Right cardiac atrium (tissue), 5 donors: ENCODE data around the gene SBK3. TPM values are rescaled to one million over a fixed set of nuclear protein-coding genes. Genes with fewer than 3 reads are reported as not detected.

ENCODE experiments used
- ATAC-seq, 2 donors: fragments of 200-7000 bp; cut with Tn5 transposase; one replicate each; pipeline versions ENCODE4 v1.8.0 to v1.9.1; 2020; ENCODE audit warnings: moderate library complexity in 2 of 2, mild to moderate bottlenecking in 1 of 2
- DNase-seq, 3 donors: peaks; one replicate each; pipeline ENCODE4 v3.0.0-alpha.2; 2020
- H3K27ac ChIP-seq: one replicate; pipeline ENCODE4 v1.5.1; 2013; ENCODE audit warnings: mild to moderate bottlenecking, low read length, control low read depth, moderate library complexity
- H3K27me3 ChIP-seq: one replicate; pipeline ENCODE4 v1.6.1; 2013; ENCODE audit not compliant: control insufficient read depth, insufficient read depth
- H3K4me1 ChIP-seq: one replicate; pipeline ENCODE4 v1.6.1; 2013; ENCODE audit warnings: low read length; ENCODE audit not compliant: control insufficient read depth, insufficient read depth
- H3K4me3 ChIP-seq: one replicate; pipeline ENCODE4 v1.5.1; 2013; ENCODE audit warnings: low read length, control low read depth
- H3K9me3 ChIP-seq: one replicate; pipeline ENCODE4 v1.6.1; 2013; ENCODE audit warnings: low read length; ENCODE audit not compliant: control insufficient read depth
- WGBS: extraction: QIAGEN DNeasy Blood & Tissue Kit; methylation state at CpG from one replicate; pipeline ENCODE4 v1.1.7; 2013; 5-methylcytosine and 5-hydroxymethylcytosine counted together
- intact Hi-C, 4 donors: fragments of 100-400 bp; cut with DNase I; formaldehyde crosslinking; loops; one replicate each; pipeline versions ENCODE4 v1.11.0 to v1.14.0; 2022 to 2023
- polyA plus RNA-seq: library from polyadenylated mRNA; stranded (reverse); fragments of 200-250 nt; gene quantifications from one replicate; pipeline ENCODE4 v1.2.3, GENCODE V29; 2013
- total RNA-seq, 4 donors: library from RNA; stranded (reverse); fragmentation: NEBNext Ultra II Directional; extraction: Animal tissue kit (Norgen Biotek cat#: 25700); gene quantifications; one replicate each; pipeline ENCODE4 v1.2.1, GENCODE V29; 2021
- donor health status: healthy with polysubstance abuse.
- donor health status: DM: no; HTN: yes; CAD: no.
- donor health status: DM: no; HTN: no; CAD: no.
- donor health status: DM: no; HTN: yes; CAD: no; lungs with severe emphysema.
- donor health status: DM: yes; HTN: yes; CAD: no.

Gene SBK3
- total and polyA plus RNA-seq, 5 donors: 80.3 to 211 (median 103) TPM

DNA sequence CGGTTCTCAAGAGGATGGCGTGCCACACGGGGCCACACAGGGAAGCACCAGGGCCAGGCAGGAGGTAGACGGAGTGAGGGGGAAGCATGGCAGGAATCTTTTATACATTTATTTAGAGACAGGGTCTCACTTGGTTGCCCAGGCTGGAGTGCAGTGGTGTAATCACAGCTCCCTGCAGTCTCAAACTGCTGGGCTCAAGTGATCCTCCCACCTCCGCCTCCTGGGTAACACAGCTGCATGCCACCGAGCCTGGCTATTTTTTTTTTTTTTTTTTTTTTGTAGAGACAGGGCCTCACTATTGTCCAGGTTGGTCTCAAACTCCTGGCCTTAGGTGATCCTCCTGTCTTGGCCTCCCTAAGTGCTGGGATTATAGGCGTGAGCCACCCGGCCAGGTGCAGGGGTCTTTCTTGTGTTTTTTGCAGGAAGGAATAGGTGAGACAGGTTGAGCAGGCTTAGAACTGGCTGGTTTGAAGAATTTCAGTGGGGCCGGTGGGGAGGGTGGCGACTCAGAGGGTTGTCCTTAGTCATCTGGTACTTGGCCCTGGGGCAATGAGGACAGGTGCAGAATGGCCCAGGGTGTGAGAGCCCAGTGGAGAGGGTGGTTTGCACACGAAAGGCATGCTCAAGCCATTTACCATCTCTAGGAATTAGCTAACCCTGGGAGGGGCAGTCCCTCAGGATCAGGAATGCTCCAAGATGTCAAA lies 49.5 kb downstream of the SBK3 start:
- intact Hi-C loops: no loop called here
- no peaks in the 10 kb centered on the region for H3K27me3 ChIP-seq
- no peak overlapping the region for H3K4me3 ChIP-seq
- H3K9me3 ChIP-seq: no peaks in the 10 kb centered on the region
- no peak overlapping the region for H3K27ac ChIP-seq
- no peaks in the 10 kb centered on the region for H3K4me1 ChIP-seq
- ATAC-seq: no peak
- 76% methylated on average over 11 of the region's 11 CpGs for WGBS
- DNase-seq: peak in 1 of 3 donors; percentile 33

- peak; percentile 66 to 84 for ATAC-seq
- 24% methylated on average over 22 of the region's 22 CpGs for WGBS
- no peaks in the 10 kb centered on the region for H3K4me1 ChIP-seq
- peak; percentile 82 to 88 (median 88) for DNase-seq
- peak overlapping the region; percentile 46 for H3K27ac ChIP-seq
- no peaks in the 10 kb centered on the region for H3K9me3 ChIP-seq
- no peaks in the 10 kb centered on the region for H3K27me3 ChIP-seq
- intact Hi-C loops: no loop called here
- peak overlapping the region; percentile 8 for H3K4me3 ChIP-seq
Measured at GRCh38 chr19:55494172-55494761, 51.1 kb downstream of the SBK3 start.

GRCh38 chr19:55493645-55494171 lies 51.6 kb downstream of the SBK3 start:
- no peaks in the 10 kb centered on the region for H3K4me1 ChIP-seq
- H3K27me3 ChIP-seq: no peaks in the 10 kb centered on the region
- peak overlapping the region; percentile 58 for H3K27ac ChIP-seq
- 26% methylated on average over 37 of the region's 38 CpGs for WGBS
- intact Hi-C loops: no loop called here
- no peaks in the 10 kb centered on the region for H3K9me3 ChIP-seq
- ATAC-seq: peak in 1 of 2 donors; percentile 10
- peak overlapping the region; percentile 8 for H3K4me3 ChIP-seq
- peak; percentile 49 to 69 (median 60) for DNase-seq

- ATAC-seq (peak; percentile 9 to 10), DNase-seq (peak in 2 of 3 donors; percentile 72 to 76)
- intact Hi-C loops: no loop called here
- Histone ChIP-seq H3K9me3 (no peaks in the 10 kb centered on the region), H3K4me3 (peak overlapping the region; percentile 8), H3K27ac (peak overlapping the region; percentile 58), H3K27me3 (no peaks in the 10 kb centered on the region), H3K4me1 (no peaks in the 10 kb centered on the region)
- 24% methylated on average over 18 of the region's 18 CpGs for WGBS
Measured at GRCh38 chr19:55493052-55493644, 52.2 kb downstream of the SBK3 start.

DNA sequence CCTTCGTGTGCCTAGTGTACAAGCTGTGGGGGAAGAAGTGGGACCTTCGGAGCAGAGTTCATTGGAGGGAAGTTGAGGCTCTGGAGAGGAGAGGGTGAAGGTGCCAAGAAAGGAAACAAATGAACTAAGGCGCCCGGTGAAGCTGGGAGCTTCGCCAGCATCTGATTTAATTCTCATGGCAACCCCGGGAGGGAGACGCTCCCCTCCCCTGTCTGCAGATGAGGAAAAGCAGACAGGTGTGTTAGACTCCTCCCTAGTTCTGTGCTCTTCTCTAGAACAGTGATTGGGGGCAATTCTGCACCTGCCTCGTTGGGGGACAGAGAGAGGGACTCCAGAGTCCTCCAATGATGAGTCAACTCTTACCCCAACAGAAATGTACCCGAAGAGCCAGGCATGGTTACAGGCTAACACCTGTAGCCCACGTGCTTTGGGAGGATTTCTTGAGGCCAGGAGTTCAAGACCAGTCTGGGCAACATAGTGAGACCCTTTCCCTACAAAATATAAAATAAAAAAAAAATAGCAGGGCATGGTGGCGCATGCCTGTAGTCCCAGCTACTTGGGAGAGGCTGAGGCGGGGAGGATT lies 52.9 kb downstream of the SBK3 start:
- H3K27me3 ChIP-seq: no peaks in the 10 kb centered on the region
- ATAC-seq: no peak
- WGBS: 50% methylated on average over 12 of the region's 12 CpGs
- H3K4me3 ChIP-seq: no peak overlapping the region
- H3K27ac ChIP-seq: no peak overlapping the region
- H3K9me3 ChIP-seq: no peaks in the 10 kb centered on the region
- intact Hi-C loops: no loop called here
- H3K4me1 ChIP-seq: no peaks in the 10 kb centered on the region
- peak in 1 of 3 donors; percentile 26 for DNase-seq

DNA sequence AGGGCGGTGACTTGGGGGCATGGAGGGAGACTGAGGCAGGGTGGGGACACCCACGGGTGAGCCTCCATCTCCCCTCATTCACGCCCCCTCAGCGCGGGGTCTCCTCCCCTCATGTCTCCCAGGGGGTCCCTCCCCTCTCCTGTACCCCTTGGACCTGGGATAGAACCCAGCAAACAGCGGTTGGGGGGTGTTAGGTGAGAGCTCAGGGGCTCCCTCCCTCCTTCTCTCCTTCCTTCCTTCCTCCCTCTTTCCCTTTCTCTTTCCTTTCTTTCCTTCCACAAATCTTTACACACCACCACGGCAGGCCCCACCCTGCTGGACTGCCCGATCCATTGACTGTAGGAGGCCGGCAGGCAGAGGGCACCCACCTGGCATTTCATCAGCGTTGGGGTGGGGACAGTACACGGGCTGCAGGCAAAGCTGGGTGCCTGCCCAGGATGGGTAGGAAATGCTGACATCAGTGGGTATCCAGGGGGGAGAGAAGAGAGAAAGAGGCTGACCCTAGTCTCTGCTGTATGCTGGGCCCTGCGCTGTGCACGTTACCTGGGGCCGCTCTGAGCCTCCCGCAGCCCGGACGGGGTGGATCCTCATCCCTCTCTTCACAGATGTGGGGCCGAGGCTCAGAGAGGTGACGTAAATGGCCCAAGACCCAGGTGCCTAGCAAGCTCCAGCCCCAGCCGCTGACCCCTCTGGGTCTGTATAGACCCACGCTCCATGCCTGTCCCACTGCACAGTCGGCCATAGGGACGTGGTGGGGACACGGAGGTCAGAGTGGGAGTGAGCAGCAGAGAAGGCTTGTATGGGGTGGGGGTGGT lies 53.6 kb downstream of the SBK3 start:
- intact Hi-C loops: no loop called here
- peaks cover 2% of the 10 kb centered on the region for H3K4me1 ChIP-seq
- H3K27ac ChIP-seq: no peak overlapping the region
- no peak overlapping the region for H3K4me3 ChIP-seq
- no peaks in the 10 kb centered on the region for H3K27me3 ChIP-seq
- DNase-seq: peak in 1 of 3 donors; percentile 55
- no peaks in the 10 kb centered on the region for H3K9me3 ChIP-seq
- 70% methylated on average over 24 of the region's 24 CpGs for WGBS
- no peak for ATAC-seq

Other genes with a start within 250 kb of the SBK3 start
- 1 to 10 TPM; 2.0 to 2.4 (median 2.2) TPM for gene TMEM150B, start 220.2 kb downstream of the SBK3 start, total RNA-seq
- 0.68 TPM for gene TMEM150B, start 220.2 kb downstream of the SBK3 start, polyA plus RNA-seq
- 1 to 10 TPM; 6.7 to 9.8 (median 8.4) TPM for gene KMT5C, start 205.7 kb downstream of the SBK3 start, total RNA-seq
- 6.3 TPM for gene KMT5C, start 205.7 kb downstream of the SBK3 start, polyA plus RNA-seq
- not detected for gene COX6B2, start 190.8 kb downstream of the SBK3 start, total RNA-seq
- not detected for gene COX6B2, start 190.8 kb downstream of the SBK3 start, polyA plus RNA-seq
- gene GARIN5B, start 182.3 kb downstream of the SBK3 start, total RNA-seq: not detected
- gene GARIN5B, start 182.3 kb downstream of the SBK3 start, polyA plus RNA-seq: not detected
- not detected for gene IL11, start 175.1 kb downstream of the SBK3 start, total RNA-seq
- not detected for gene IL11, start 175.1 kb downstream of the SBK3 start, polyA plus RNA-seq
- gene TMEM190, start 168.7 kb downstream of the SBK3 start, total RNA-seq: not detected
- not detected for gene TMEM190, start 168.7 kb downstream of the SBK3 start, polyA plus RNA-seq
- 1 to 10 TPM in 1 of 4 donors, under 1 TPM in 3; 0.47 to 1.2 (median 0.56) TPM for gene TMEM238, start 161.3 kb downstream of the SBK3 start, total RNA-seq
- gene TMEM238, start 161.3 kb downstream of the SBK3 start, polyA plus RNA-seq: 0.14 TPM
- gene RPL28, start 159.6 kb downstream of the SBK3 start, total RNA-seq: 1,000 to 10,000 TPM in 1 of 4 donors, 100 to 1,000 TPM in 3; 656 to 1,015 (median 735) TPM
- 806 TPM for gene RPL28, start 159.6 kb downstream of the SBK3 start, polyA plus RNA-seq
- gene UBE2S, start 137.8 kb downstream of the SBK3 start, total RNA-seq: 10 to 100 TPM; 21.0 to 32.7 (median 27.8) TPM
- gene UBE2S, start 137.8 kb downstream of the SBK3 start, polyA plus RNA-seq: 12.2 TPM
- not detected for gene SHISA7, start 102.2 kb downstream of the SBK3 start, total RNA-seq
- 0.05 TPM for gene SHISA7, start 102.2 kb downstream of the SBK3 start, polyA plus RNA-seq
- 10 to 100 TPM; 49.6 to 73.9 (median 62.0) TPM for gene ISOC2, start 83.9 kb downstream of the SBK3 start, total RNA-seq
- gene ISOC2, start 83.9 kb downstream of the SBK3 start, polyA plus RNA-seq: 111 TPM
- not detected for gene C19orf85, start 80.8 kb downstream of the SBK3 start, total RNA-seq
- gene C19orf85, start 80.8 kb downstream of the SBK3 start, polyA plus RNA-seq: not detected
- gene ZNF628, start 68.9 kb downstream of the SBK3 start, total RNA-seq: 1 to 10 TPM; 5.6 to 8.1 (median 6.7) TPM
- gene ZNF628, start 68.9 kb downstream of the SBK3 start, polyA plus RNA-seq: 7.7 TPM
- gene NAT14, start 60.4 kb downstream of the SBK3 start, total RNA-seq: 10 to 100 TPM; 13.6 to 20.8 (median 15.0) TPM
- gene NAT14, start 60.4 kb downstream of the SBK3 start, polyA plus RNA-seq: 15.8 TPM
- gene SSC5D, start 57.1 kb downstream of the SBK3 start, total RNA-seq: 10 to 100 TPM in 1 of 4 donors, 1 to 10 TPM in 3; 6.8 to 10.2 (median 8.1) TPM
- gene SSC5D, start 57.1 kb downstream of the SBK3 start, polyA plus RNA-seq: 4.4 TPM
- 100 to 1,000 TPM; 205 to 239 (median 209) TPM for gene SBK2, start 8.4 kb downstream of the SBK3 start, total RNA-seq
- gene SBK2, start 8.4 kb downstream of the SBK3 start, polyA plus RNA-seq: 228 TPM
- 10 to 100 TPM; 12.4 to 15.5 (median 14.2) TPM for gene ZNF579, start 35.3 kb upstream of the SBK3 start, total RNA-seq
- 10.2 TPM for gene ZNF579, start 35.3 kb upstream of the SBK3 start, polyA plus RNA-seq
- 10 to 100 TPM; 17.5 to 20.0 (median 18.4) TPM for gene FIZ1, start 54.0 kb upstream of the SBK3 start, total RNA-seq
- gene FIZ1, start 54.0 kb upstream of the SBK3 start, polyA plus RNA-seq: 16.3 TPM
- gene ZNF524, start 54.7 kb upstream of the SBK3 start, total RNA-seq: 10 to 100 TPM; 11.4 to 18.5 (median 17.5) TPM
- gene ZNF524, start 54.7 kb upstream of the SBK3 start, polyA plus RNA-seq: 27.1 TPM
- gene ZNF865, start 60.1 kb upstream of the SBK3 start, total RNA-seq: 10 to 100 TPM; 19.4 to 20.8 (median 20.2) TPM
- 17.2 TPM for gene ZNF865, start 60.1 kb upstream of the SBK3 start, polyA plus RNA-seq
- 10 to 100 TPM; 11.5 to 16.3 (median 13.3) TPM for gene ZNF784, start 79.0 kb upstream of the SBK3 start, total RNA-seq
- gene ZNF784, start 79.0 kb upstream of the SBK3 start, polyA plus RNA-seq: 13.0 TPM
- gene ZNF580, start 95.5 kb upstream of the SBK3 start, total RNA-seq: 10 to 100 TPM; 23.7 to 32.0 (median 28.9) TPM
- 18.7 TPM for gene ZNF580, start 95.5 kb upstream of the SBK3 start, polyA plus RNA-seq
- 10 to 100 TPM in 1 of 4 donors, 1 to 10 TPM in 3; 7.7 to 12.5 (median 9.3) TPM for gene ZNF581, start 98.1 kb upstream of the SBK3 start, total RNA-seq
- gene ZNF581, start 98.1 kb upstream of the SBK3 start, polyA plus RNA-seq: 6.3 TPM
- gene CCDC106, start 102.7 kb upstream of the SBK3 start, total RNA-seq: 10 to 100 TPM; 23.6 to 26.6 (median 24.3) TPM
- 30.4 TPM for gene CCDC106, start 102.7 kb upstream of the SBK3 start, polyA plus RNA-seq
- gene U2AF2, start 109.5 kb upstream of the SBK3 start, total RNA-seq: 100 to 1,000 TPM in 1 of 4 donors, 10 to 100 TPM in 3; 87.5 to 101 (median 90.4) TPM
- gene U2AF2, start 109.5 kb upstream of the SBK3 start, polyA plus RNA-seq: 76.0 TPM
- gene EPN1, start 129.7 kb upstream of the SBK3 start, total RNA-seq: 100 to 1,000 TPM; 175 to 232 (median 208) TPM
- gene EPN1, start 129.7 kb upstream of the SBK3 start, polyA plus RNA-seq: 187 TPM
- not detected for gene NLRP9, start 192.9 kb upstream of the SBK3 start, total RNA-seq
- gene NLRP9, start 192.9 kb upstream of the SBK3 start, polyA plus RNA-seq: not detected
- gene RFPL4A, start 213.6 kb upstream of the SBK3 start, total RNA-seq: not detected
- not detected for gene RFPL4A, start 213.6 kb upstream of the SBK3 start, polyA plus RNA-seq
- gene RFPL4AL1, start 223.6 kb upstream of the SBK3 start, total RNA-seq: not detected
- not detected for gene RFPL4AL1, start 223.6 kb upstream of the SBK3 start, polyA plus RNA-seq